CD4-positive, alpha-beta T cell (primary cell): Measurements from ENCODE around the gene OR2M7. TPM values are rescaled to one million over a fixed set of nuclear protein-coding genes. Genes with fewer than 3 reads are reported as not detected.

Experiments
- ATAC-seq: fragments of 200-7000 bp; cut with Tn5 transposase; one replicate; pipeline ENCODE4 v1.10.0; 2022; ENCODE audit warnings: mild to moderate bottlenecking; ENCODE audit not compliant: poor library complexity
- CTCF ChIA-PET: fragments of 350-600 bp; sonication (Branson Sonifier 250); formaldehyde crosslinking; loops from one replicate; lab custom pipeline; 2021; ENCODE audit warnings: antibody characterized with exemption, inconsistent platforms; lab: Charles Lee
- POLR2A ChIA-PET: fragments of 350-600 bp; sonication (Branson Sonifier 250); formaldehyde crosslinking; loops from one replicate; lab custom pipeline; 2021; ENCODE audit warnings: antibody characterized with exemption, inconsistent platforms; lab: Charles Lee
- DNase-seq, 14 experiments: peaks; one replicate each; pipeline ENCODE4 v3.0.0-alpha.2; 2013 to 2020; ENCODE audit warnings: mixed read lengths in 2 of 14
- H3K27ac ChIP-seq, 2 donors: one replicate each; pipeline versions ENCODE4 v1.5.1 to v1.7.0; 2013; ENCODE audit warnings: low read length in 2 of 2, low read depth in 1 of 2, mild to moderate bottlenecking in 1 of 2
- H3K27me3 ChIP-seq, 2 experiments: 1 replicate in 1 of 2; 2 replicates in 1 of 2; pipeline versions ENCODE4 v1.6.1 to v1.7.0; 2013; ENCODE audit warnings: low read length in 2 of 2, control low read depth in 1 of 2, mild to moderate bottlenecking in 1 of 2, moderate library complexity in 1 of 2; ENCODE audit not compliant: insufficient read depth in 2 of 2, control insufficient read depth in 1 of 2
- H3K36me3 ChIP-seq: one replicate; pipeline ENCODE4 v1.6.1; 2013; ENCODE audit warnings: low read length, control low read depth; ENCODE audit not compliant: insufficient read depth
- H3K4me1 ChIP-seq: one replicate; pipeline ENCODE4 v1.6.1; 2013; ENCODE audit warnings: low read length, control low read depth; ENCODE audit not compliant: insufficient read depth
- H3K4me3 ChIP-seq: one replicate; pipeline ENCODE4 v1.5.1; 2013; ENCODE audit warnings: mild to moderate bottlenecking, low read length, moderate library complexity
- H3K9me3 ChIP-seq, 2 experiments: 1 replicate in 1 of 2; 2 replicates in 1 of 2; pipeline versions ENCODE4 v1.6.1 to v1.7.0; 2013; ENCODE audit warnings: low read length in 2 of 2, mild to moderate bottlenecking in 2 of 2, control low read depth in 1 of 2, moderate library complexity in 1 of 2; ENCODE audit not compliant: control insufficient read depth in 1 of 2, insufficient read depth in 1 of 2
- H3K27ac Mint-ChIP-seq: one replicate; pipeline ENCODE4 v1.8.0; 2020; ENCODE audit warnings: mixed read lengths
- H3K27me3 Mint-ChIP-seq: one replicate; pipeline ENCODE4 v1.8.0; 2021; ENCODE audit warnings: mixed read lengths
- H3K36me3 Mint-ChIP-seq: one replicate; pipeline ENCODE4 v1.8.0; 2021; ENCODE audit warnings: low read depth, mixed read lengths
- H3K4me1 Mint-ChIP-seq: one replicate; pipeline ENCODE4 v1.8.0; 2021; ENCODE audit warnings: low read depth, mixed read lengths
- H3K4me3 Mint-ChIP-seq: one replicate; pipeline ENCODE4 v1.8.0; 2020; ENCODE audit warnings: mild to moderate bottlenecking, mixed read lengths
- H3K9me3 Mint-ChIP-seq: one replicate; pipeline ENCODE4 v1.8.0; 2020; ENCODE audit warnings: mixed read lengths
- CTCF ChIP-seq: fragments of 200-600 bp; IDR thresholded peaks from one replicate; pipeline ENCODE4 v1.8.0; 2022; ENCODE audit warnings: antibody characterized with exemption, mild to moderate bottlenecking
- intact Hi-C, 2 experiments: fragments of 100-400 bp; cut with DNase I in 1 of 2; cut with micrococcal nuclease in 1 of 2; formaldehyde crosslinking; loops; one replicate each; pipeline versions ENCODE4 v1.15.1 to v1.9.0; 2023 to 2025; cut with DNase I, micrococcal nuclease
- total RNA-seq, 174 experiments: library from RNA in 2 of 174; stranded (reverse) in 2 of 174; gene quantifications; one replicate each; pipeline ENCODE4 v1.2.3 and lab custom pipeline; 2021 to 2026

The OR2M7 gene
- total RNA-seq, 2 experiments from 2014 or later: not detected

- no peak within 1 kb of the TSS for H3K27ac Mint-ChIP-seq
- no peaks in the 10 kb centered on the region for H3K27me3 Mint-ChIP-seq
- POLR2A ChIA-PET: interaction anchor here (0.6 kb wide), 1 partner anchor 408 kb away, joined by 3 read pairs; no protein-coding TSS in a partner anchor
- no peaks in the 10 kb centered on the region for H3K9me3 Mint-ChIP-seq
- Histone ChIP-seq H3K36me3 (no peaks in the 10 kb centered on the region), H3K4me1 (no peaks in the 10 kb centered on the region), H3K4me3 (no peak within 1 kb of the TSS), H3K27me3 (no peaks in the 10 kb centered on the region), H3K27ac (no peak within 1 kb of the TSS), H3K9me3 (no peaks in the 10 kb centered on the region)
- no peaks in the 10 kb centered on the region for H3K4me1 Mint-ChIP-seq
- ATAC-seq (no peak), DNase-seq (no peak)
- no peak for TF ChIP-seq CTCF
- CTCF ChIA-PET: no interaction called here
- no peak within 1 kb of the TSS for H3K4me3 Mint-ChIP-seq
- no peaks in the 10 kb centered on the region for H3K36me3 Mint-ChIP-seq
- intact Hi-C loops: no loop called here
Observed at GRCh38 chr1:248277876-248278275, 46.5 kb downstream of the OR2M7 start, which contains the start of gene OR2T33. OR2T33 (minus strand) TSS chr1:248277976; CDS start chr1:248273814, 4,162 bp downstream.

Other genes with a start within 250 kb of the OR2M7 start
- gene OR2L13, start 229.4 kb downstream of the OR2M7 start, total RNA-seq: not detected
- not detected for gene OR2M5, start 179.4 kb downstream of the OR2M7 start, total RNA-seq
- not detected for gene OR2M2, start 149.7 kb downstream of the OR2M7 start, total RNA-seq
- not detected for gene OR2M3, start 127.3 kb downstream of the OR2M7 start, total RNA-seq
- not detected for gene OR2M4, start 93.2 kb downstream of the OR2M7 start, total RNA-seq
- gene OR2T33, start 46.6 kb downstream of the OR2M7 start, total RNA-seq: under 1 TPM in 1 of 2 experiments, not detected in 1; 0.25 TPM
- gene OR2T12, start 21.1 kb downstream of the OR2M7 start, total RNA-seq: not detected
- not detected for gene OR14C36, start 24.2 kb upstream of the OR2M7 start, total RNA-seq
- gene OR2T4, start 37.1 kb upstream of the OR2M7 start, total RNA-seq: not detected
- not detected for gene OR2T6, start 51.2 kb upstream of the OR2M7 start, total RNA-seq
- gene OR2T1, start 78.5 kb upstream of the OR2M7 start, total RNA-seq: not detected
- gene OR2T2, start 121.1 kb upstream of the OR2M7 start, total RNA-seq: not detected
- gene OR2T3, start 148.8 kb upstream of the OR2M7 start, total RNA-seq: not detected
- gene OR2T5, start 164.0 kb upstream of the OR2M7 start, total RNA-seq: not detected
- not detected for gene OR2G6, start 183.5 kb upstream of the OR2M7 start, total RNA-seq
- gene OR2T29, start 238.2 kb upstream of the OR2M7 start, total RNA-seq: not detected